CD14-positive monocyte (primary cell): ENCODE measurements around the gene ABAT. TPM values are rescaled to one million over a fixed set of nuclear protein-coding genes. Genes with fewer than 3 reads are reported as not detected.

Experiments
- DNase-seq, 3 donors: peaks; one replicate each; pipeline ENCODE4 v3.0.0-alpha.2; 2011 to 2022
- H2AFZ ChIP-seq: 2 replicates; pipeline ENCODE4 v1.6.0; 2012; ENCODE audit warnings: mild to moderate bottlenecking, low read depth, low read length, inconsistent platforms; ENCODE audit not compliant: insufficient read depth, poor library complexity, severe bottlenecking
- H3K27ac ChIP-seq, 2 donors: 1 replicate in 1 of 2; 2 replicates in 1 of 2; pipeline ENCODE4 v1.5.1; 2012 to 2013; ENCODE audit warnings: low read length in 2 of 2, control low read depth in 1 of 2, inconsistent platforms in 1 of 2, low read depth in 1 of 2, mild to moderate bottlenecking in 1 of 2
- H3K27me3 ChIP-seq, 2 donors: one replicate each; pipeline versions ENCODE4 v1.6.0 to v1.6.1; 2011 to 2013; ENCODE audit warnings: low read length in 2 of 2; ENCODE audit not compliant: control insufficient read depth in 2 of 2, insufficient read depth in 2 of 2
- H3K36me3 ChIP-seq, 2 donors: replicated peaks in 1 of 2; 1 replicate in 1 of 2; 2 replicates in 1 of 2; pipeline versions ENCODE4 v1.5.1 to v1.6.1; 2012 to 2013; ENCODE audit warnings: low read length in 2 of 2, control low read depth in 1 of 2, inconsistent platforms in 1 of 2, mild to moderate bottlenecking in 1 of 2; ENCODE audit not compliant: insufficient read depth in 2 of 2, control insufficient read depth in 1 of 2
- H3K4me1 ChIP-seq, 2 donors: 1 replicate in 1 of 2; 2 replicates in 1 of 2; pipeline versions ENCODE4 v1.5.1 to v1.6.1; 2012 to 2013; ENCODE audit warnings: low read length in 2 of 2, control low read depth in 1 of 2, inconsistent platforms in 1 of 2, mild to moderate bottlenecking in 1 of 2, moderate library complexity in 1 of 2; ENCODE audit not compliant: insufficient read depth in 2 of 2, control insufficient read depth in 1 of 2
- H3K4me2 ChIP-seq: replicated peaks from 2 replicates; pipeline ENCODE3; 2012; ENCODE audit warnings: low read length, moderate library complexity, mild to moderate bottlenecking; ENCODE audit not compliant: poor library complexity, severe bottlenecking; ENCODE audit errors: extremely low read depth
- H3K4me3 ChIP-seq, 3 experiments: fragments of 200-600 bp in 1 of 3; sonication (generic) in 1 of 3; replicated peaks in 1 of 3; 1 replicate in 2 of 3; 2 replicates in 1 of 3; pipeline ENCODE4 v1.5.1; 2011 to 2013; ENCODE audit warnings: low read length in 3 of 3, mild to moderate bottlenecking in 3 of 3, control low read depth in 2 of 3, low read depth in 2 of 3, inconsistent platforms in 1 of 3, moderate library complexity in 1 of 3
- H3K79me2 ChIP-seq: 2 replicates; pipeline ENCODE4 v1.6.0; 2012; ENCODE audit warnings: mild to moderate bottlenecking, control low read depth, inconsistent platforms, low read length, moderate library complexity; ENCODE audit not compliant: insufficient read depth
- H3K9ac ChIP-seq: 2 replicates; pipeline ENCODE4 v1.6.0; 2017; ENCODE audit warnings: low read length, mild to moderate bottlenecking; ENCODE audit not compliant: insufficient read depth, poor library complexity, severe bottlenecking
- H3K9me3 ChIP-seq, 2 donors: replicated peaks in 1 of 2; 1 replicate in 1 of 2; 2 replicates in 1 of 2; pipeline versions ENCODE4 v1.5.1 to v1.6.1; 2012 to 2013; ENCODE audit warnings: low read length in 2 of 2, control low read depth in 1 of 2; ENCODE audit not compliant: control insufficient read depth in 1 of 2, insufficient read depth in 1 of 2
- H4K20me1 ChIP-seq: 2 replicates; pipeline ENCODE4 v1.6.0; 2012; ENCODE audit warnings: mild to moderate bottlenecking, low read length, control low read depth, moderate library complexity; ENCODE audit not compliant: insufficient read depth
- H3K27ac Mint-ChIP-seq, 7 donors: one replicate each; pipeline ENCODE4 v1.8.0; 2020; ENCODE audit warnings: mild to moderate bottlenecking in 7 of 7, mixed read lengths in 7 of 7, moderate library complexity in 6 of 7, inconsistent platforms in 2 of 7
- H3K27me3 Mint-ChIP-seq, 3 donors: one replicate each; pipeline ENCODE4 v1.8.0; 2021 to 2022; ENCODE audit warnings: low read depth in 3 of 3, mild to moderate bottlenecking in 3 of 3, mixed read lengths in 3 of 3, moderate library complexity in 3 of 3, inconsistent platforms in 1 of 3
- H3K36me3 Mint-ChIP-seq, 2 donors: one replicate each; pipeline ENCODE4 v1.8.0; 2020; ENCODE audit warnings: mixed read lengths in 2 of 2, inconsistent platforms in 1 of 2, mild to moderate bottlenecking in 1 of 2
- H3K4me1 Mint-ChIP-seq: one replicate; pipeline ENCODE4 v1.8.0; 2020; ENCODE audit warnings: mild to moderate bottlenecking, mixed read lengths
- H3K4me3 Mint-ChIP-seq, 2 donors: one replicate each; pipeline ENCODE4 v1.8.0; 2020; ENCODE audit warnings: mild to moderate bottlenecking in 2 of 2, mixed read lengths in 2 of 2, moderate library complexity in 1 of 2
- H3K9me3 Mint-ChIP-seq, 7 donors: one replicate each; pipeline ENCODE4 v1.8.0; 2020 to 2022; ENCODE audit warnings: mixed read lengths in 7 of 7, mild to moderate bottlenecking in 6 of 7, moderate library complexity in 6 of 7, inconsistent platforms in 2 of 7
- CTCF ChIP-seq: fragments of 200-600 bp; IDR thresholded peaks from one replicate; pipeline ENCODE4 v1.8.0; 2022; ENCODE audit warnings: antibody characterized with exemption, mild to moderate bottlenecking
- WGBS: methylation state at CpG from one replicate; pipeline ENCODE4 v1.1.5; 2013; ENCODE audit warnings: missing lambda C conversion rate; ENCODE audit not compliant: insufficient coverage; 5-methylcytosine and 5-hydroxymethylcytosine counted together
- intact Hi-C, 2 donors: fragments of 100-400 bp; cut with micrococcal nuclease; formaldehyde crosslinking; loops; one replicate each; pipeline versions ENCODE4 v1.15.0 to v1.15.1; 2023
- polyA plus RNA-seq, 3 donors: library from polyadenylated mRNA; depleted of rRNA in 1 of 3; unstranded in 2 of 3; stranded (reverse) in 1 of 3; fragments of 300-500 nt in 2 of 3; fragments of >200 nt in 1 of 3; fragmentation: Illumina TruSeq in 2 of 3; gene quantifications; 1 replicate in 2 of 3; 2 replicates in 1 of 3; pipeline ENCODE4 v1.2.3, GENCODE V29; 2012 to 2021

The ABAT gene
- polyA plus RNA-seq, 3 donors: 4.9 to 11.8 (median 8.7) TPM

- Mint-ChIP-seq H3K36me3 (peaks cover 61 to 90% of the 10 kb centered on the region in 2 donors), H3K4me1 (no peaks in the 10 kb centered on the region), H3K27ac (peak overlapping the region in 1 of 7 donors; percentile 27), H3K4me3 (no peak overlapping the region), H3K27me3 (no peaks in the 10 kb centered on the region), H3K9me3 (peaks cover 0 to 5% (median 2%) of the 10 kb centered on the region in 7 donors)
- Histone ChIP-seq H3K4me3 (no peak overlapping the region), H3K27ac (no peak overlapping the region), H3K27me3 (no peaks in the 10 kb centered on the region), H3K36me3 (peaks cover 50 to 91% of the 10 kb centered on the region in 2 donors), H2AFZ (no peak overlapping the region), H3K4me2 (no peak overlapping the region), H3K79me2 (no peaks in the 10 kb centered on the region), H3K4me1 (no peaks in the 10 kb centered on the region), H3K9me3 (no peaks in the 10 kb centered on the region), H4K20me1 (no peaks in the 10 kb centered on the region), H3K9ac (no peak overlapping the region)
- WGBS: no CpG with 5 or more reads among the region's 3 CpGs
- intact Hi-C loops: no loop called here
- no peak for TF ChIP-seq CTCF
- no peak for DNase-seq
Observed at GRCh38 chr16:8773537-8773936, 99.1 kb downstream of the ABAT start.

- intact Hi-C loops: no loop called here
- H3K27me3 ChIP-seq: no peaks in the 10 kb centered on the region
- H3K4me3 ChIP-seq: no peak overlapping the region
- H3K4me3 Mint-ChIP-seq: no peak overlapping the region
- H3K4me2 ChIP-seq: no peak overlapping the region
- no peak overlapping the region for H2AFZ ChIP-seq
- DNase-seq: no peak
- no peak for TF ChIP-seq CTCF
- no peak overlapping the region for H3K27ac Mint-ChIP-seq
- H3K9ac ChIP-seq: no peak overlapping the region
- no peak overlapping the region for H3K27ac ChIP-seq
- no peaks in the 10 kb centered on the region for H3K79me2 ChIP-seq
- H3K9me3 Mint-ChIP-seq: peaks cover 0 to 5% (median 2%) of the 10 kb centered on the region in 7 donors
- no peaks in the 10 kb centered on the region for H3K4me1 ChIP-seq
- H3K36me3 Mint-ChIP-seq: peaks cover 60 to 86% of the 10 kb centered on the region in 2 donors
- 100% methylated on average over 9 of the region's 11 CpGs for WGBS
- H4K20me1 ChIP-seq: no peaks in the 10 kb centered on the region
- no peaks in the 10 kb centered on the region for H3K9me3 ChIP-seq
- peaks cover 0 to 3% (median 0%) of the 10 kb centered on the region in 3 donors for H3K27me3 Mint-ChIP-seq
- H3K4me1 Mint-ChIP-seq: no peaks in the 10 kb centered on the region
- peaks cover 44 to 91% of the 10 kb centered on the region in 2 donors for H3K36me3 ChIP-seq
Observed at GRCh38 chr16:8774208-8774607, 99.8 kb downstream of the ABAT start.
